ENCODE results near the gene DHRSX.

DNA sequence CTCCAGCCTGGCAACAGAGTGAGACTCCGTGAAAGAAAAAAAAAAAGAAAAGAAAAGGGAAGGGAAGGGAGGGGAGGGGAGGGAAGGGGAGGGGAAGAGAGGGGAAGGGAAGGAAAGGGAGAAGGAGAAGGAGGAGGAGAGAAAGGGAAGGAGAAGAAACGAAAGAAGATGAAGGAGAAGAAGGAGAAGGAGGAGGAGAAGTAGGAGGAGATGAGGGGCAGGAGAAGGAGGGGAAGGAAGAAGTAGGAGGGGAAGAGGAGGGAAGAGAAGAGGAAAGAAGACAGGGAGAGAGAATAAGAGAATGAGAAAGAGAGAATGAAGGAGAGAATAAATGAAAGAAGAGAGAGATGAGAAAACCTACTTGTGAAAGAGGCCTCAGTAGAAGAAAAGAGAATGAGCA is 170.3 kb downstream of the DHRSX start:
- TF ChIP-seq POLR2AphosphoS5 (IDR thresholded peaks at IDR 0.05) (no peak), POLR2A (IDR thresholded peaks at IDR 0.05) (no peak)
- TF ChIP-seq, protein P1, sequence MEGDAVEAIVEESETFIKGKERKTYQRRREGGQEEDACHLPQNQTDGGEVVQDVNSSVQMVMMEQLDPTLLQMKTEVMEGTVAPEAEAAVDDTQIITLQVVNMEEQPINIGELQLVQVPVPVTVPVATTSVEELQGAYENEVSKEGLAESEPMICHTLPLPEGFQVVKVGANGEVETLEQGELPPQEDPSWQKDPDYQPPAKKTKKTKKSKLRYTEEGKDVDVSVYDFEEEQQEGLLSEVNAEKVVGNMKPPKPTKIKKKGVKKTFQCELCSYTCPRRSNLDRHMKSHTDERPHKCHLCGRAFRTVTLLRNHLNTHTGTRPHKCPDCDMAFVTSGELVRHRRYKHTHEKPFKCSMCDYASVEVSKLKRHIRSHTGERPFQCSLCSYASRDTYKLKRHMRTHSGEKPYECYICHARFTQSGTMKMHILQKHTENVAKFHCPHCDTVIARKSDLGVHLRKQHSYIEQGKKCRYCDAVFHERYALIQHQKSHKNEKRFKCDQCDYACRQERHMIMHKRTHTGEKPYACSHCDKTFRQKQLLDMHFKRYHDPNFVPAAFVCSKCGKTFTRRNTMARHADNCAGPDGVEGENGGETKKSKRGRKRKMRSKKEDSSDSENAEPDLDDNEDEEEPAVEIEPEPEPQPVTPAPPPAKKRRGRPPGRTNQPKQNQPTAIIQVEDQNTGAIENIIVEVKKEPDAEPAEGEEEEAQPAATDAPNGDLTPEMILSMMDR (IDR thresholded peaks at IDR 0.05) = no peak

Data from upper lobe of left lung (tissue), 4 donors.